ENCODE measurements around the gene CLIC4.

- TF ChIP-seq EP300 (IDR thresholded peaks at IDR 0.05; ENCODE audit: borderline replicate concordance in 1 of 2, low read depth in 2 of 2, low read length in 2 of 2) (no peak), CEBPB (IDR thresholded peaks at IDR 0.05; ENCODE audit: low read depth, low read length) (no peak), CTCF (IDR thresholded peaks at IDR 0.05; ENCODE audit: control extremely low read depth in 1 of 3, insufficient read depth in 1 of 3, low read depth in 1 of 3, low read length in 3 of 3) (no peak), EZH2 (IDR thresholded peaks at IDR 0.05; ENCODE audit: low read depth, low read length, severe bottlenecking) (no peak), TAF1 (IDR thresholded peaks at IDR 0.05; ENCODE audit: low read depth, low read length) (no peak), RNF2 (IDR thresholded peaks at IDR 0.05; ENCODE audit: borderline replicate concordance, low read depth, low read length, missing control alignments, poor library complexity, severe bottlenecking) (no peak), SIX5 (IDR thresholded peaks at IDR 0.05; ENCODE audit: low read depth, low read length) (no peak), SAP30 (IDR thresholded peaks at IDR 0.05; ENCODE audit: insufficient read depth, insufficient replicate concordance, low read length) (no peak), POLR2A (IDR thresholded peaks at IDR 0.05; ENCODE audit: control extremely low read depth in 1 of 2, low read depth in 2 of 2, low read length in 2 of 2) (no peak), POLR2AphosphoS5 (IDR thresholded peaks at IDR 0.05; ENCODE audit: low read depth, low read length) (no peak)
These were observed 148.2 kb downstream of the CLIC4 start for GRCh38 chr1:24893431-24893830.
